GM18505 (cell line): Measurements from ENCODE around the gene SLC7A6OS.
A peak's percentile ranks its signal among the peaks of the same experiment; 100 is the strongest.

Experiments used
- ATAC-seq: cut with Tn5 transposase; IDR thresholded peaks from one replicate; pipeline ENCODE4 v1.9.1; 2021; ENCODE audit not compliant: unreplicated experiment
- POLR2A ChIP-seq: IDR thresholded peaks from 4 replicates; pipeline ENCODE4 v1.6.1; 2011; ENCODE audit warnings: borderline replicate concordance; ENCODE audit not compliant: insufficient read depth, insufficient read length; ENCODE audit errors: extremely low read depth

SLC7A6OS gene

DNA sequence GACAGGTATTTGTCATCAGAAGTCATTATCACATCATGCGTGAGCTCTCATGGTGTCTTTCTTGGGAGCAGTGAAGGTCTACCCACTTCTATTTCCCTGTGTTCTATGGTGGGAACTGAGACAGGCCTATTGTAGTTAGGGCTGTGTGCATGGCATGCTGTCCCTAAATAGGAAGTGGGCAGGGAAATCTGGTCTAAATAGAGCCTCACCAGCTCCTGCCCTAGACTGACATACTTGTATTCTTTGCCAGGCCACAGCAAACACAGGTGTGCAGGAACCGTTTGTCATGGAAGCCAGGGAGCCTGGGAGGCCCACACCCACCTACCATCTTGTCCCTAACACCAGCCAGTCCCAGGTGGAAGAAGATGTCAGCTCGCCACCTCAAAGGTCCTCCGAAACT is 36.3 kb downstream of the SLC7A6OS start:
- no peak for ATAC-seq
- TF ChIP-seq POLR2A, result no peak

DNA sequence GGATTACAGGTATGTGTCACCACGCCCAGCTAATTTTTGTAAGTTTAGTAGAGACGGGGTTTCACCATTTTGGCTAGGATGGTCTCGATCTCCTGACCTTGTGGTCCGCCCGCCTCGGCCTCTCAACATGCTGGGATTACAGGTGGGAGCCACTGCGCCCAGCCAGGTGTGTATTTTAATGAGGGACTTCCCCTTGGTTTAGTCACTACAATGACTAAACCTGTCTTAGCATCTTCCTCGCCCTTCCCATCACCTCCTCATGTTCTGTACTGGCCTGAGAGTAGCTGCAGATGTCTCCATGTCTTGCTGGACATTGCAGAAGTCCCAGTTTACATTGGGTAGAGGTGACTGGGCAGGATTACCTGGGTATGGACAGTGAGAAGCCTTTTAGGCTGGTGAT is 36.9 kb downstream of the SLC7A6OS start:
- TF ChIP-seq POLR2A, result no peak

DNA sequence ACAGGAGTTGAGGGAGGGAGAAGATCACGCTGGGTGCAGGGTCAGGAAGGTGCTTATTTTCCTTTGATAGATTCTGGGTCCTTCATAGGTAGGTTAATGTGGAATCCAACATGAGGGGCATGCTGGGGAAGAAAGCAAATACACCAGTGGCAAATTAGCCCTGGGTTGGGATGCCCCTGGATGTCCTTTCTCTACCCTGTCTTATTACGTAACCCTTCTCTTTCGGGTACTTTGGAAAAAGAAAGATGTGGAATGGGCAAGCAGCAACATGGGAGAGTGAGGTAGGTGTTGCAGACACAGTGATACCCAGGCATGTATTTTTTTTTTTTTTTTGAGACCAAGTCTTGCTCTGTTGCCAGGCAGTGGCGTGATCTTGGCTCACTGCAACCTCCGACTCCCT is 37.3 kb downstream of the SLC7A6OS start:
- ATAC-seq, result no peak
- TF ChIP-seq POLR2A, result no peak

More for the DNA sequence above, 36.9 kb downstream of the SLC7A6OS start:
- ATAC-seq, result no peak

DNA sequence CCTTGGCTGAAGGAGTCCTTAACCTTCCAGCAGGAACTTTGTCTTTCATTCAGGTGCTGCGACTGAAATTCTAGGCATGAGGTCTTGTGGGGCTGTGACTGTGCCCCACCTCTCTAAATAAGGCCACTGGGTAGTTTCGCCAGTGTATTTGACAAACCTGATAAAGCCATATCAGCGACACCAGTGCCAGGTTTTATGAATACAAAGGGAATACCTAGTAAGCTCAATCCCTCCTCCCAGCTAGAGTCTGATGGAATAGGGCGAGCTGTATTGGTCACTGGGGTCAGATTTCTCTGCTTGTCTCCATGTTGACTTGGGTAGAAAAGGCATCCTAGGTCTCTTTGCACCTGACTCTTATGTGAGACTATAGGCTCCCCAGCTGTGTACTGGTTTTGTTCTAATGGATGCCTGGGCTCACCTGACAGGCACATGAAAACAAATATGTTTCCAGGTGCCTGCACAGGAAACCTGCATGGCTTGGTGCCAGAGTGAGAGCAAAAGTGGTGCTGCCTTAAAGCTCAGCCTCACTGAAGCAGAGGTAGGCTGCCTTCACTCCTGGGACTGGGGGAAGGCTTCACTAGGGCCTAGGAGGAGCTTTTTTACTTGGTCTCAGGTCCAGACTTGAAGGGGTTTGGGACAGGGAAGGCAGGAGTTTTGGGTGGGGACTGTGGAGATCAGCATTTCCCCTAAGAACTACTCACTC is 38.1 kb downstream of the SLC7A6OS start:
- no peak for ATAC-seq
- TF ChIP-seq POLR2A, result no peak

DNA sequence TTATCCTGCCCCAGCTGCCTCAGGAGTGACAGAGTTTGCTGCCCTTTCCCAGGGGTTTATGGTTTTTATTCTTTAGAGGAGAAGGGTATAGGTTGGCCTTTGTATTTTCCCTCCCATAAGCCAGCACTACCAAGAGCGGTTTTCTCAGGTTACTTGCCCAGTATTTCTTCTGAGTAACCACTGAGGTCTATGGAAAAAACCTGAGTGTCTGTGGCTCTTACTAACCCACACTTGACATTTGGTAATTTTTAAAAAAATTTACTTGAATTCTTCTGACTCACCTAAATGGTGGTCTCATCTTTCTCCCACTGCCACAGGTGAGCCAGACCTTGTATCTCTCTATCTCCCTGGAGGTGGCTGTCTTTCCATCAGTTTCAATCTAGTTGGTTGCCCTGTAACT is 40.4 kb downstream of the SLC7A6OS start:
- no peak for TF ChIP-seq POLR2A
- ATAC-seq, result no peak

DNA sequence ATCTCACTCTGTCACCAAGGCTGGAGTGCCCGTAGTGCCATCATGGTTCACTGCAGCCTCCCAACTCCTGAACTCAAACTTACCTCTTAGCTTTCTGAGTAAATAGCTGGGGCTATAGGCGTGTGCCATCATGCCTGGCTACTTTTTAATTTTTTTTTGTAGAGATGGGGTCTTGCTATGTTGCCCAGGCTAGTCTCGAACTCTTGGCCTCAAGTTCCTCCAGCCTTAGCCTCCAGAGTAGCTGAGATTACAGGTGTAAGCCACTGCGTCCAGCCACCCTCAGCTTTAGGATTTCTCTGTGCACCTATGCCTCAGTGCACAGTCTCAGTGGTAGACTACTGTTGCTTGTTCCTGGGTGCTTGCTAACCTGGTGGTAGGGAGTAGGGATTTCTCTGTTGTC is 41.0 kb downstream of the SLC7A6OS start:
- no peak for ATAC-seq
- no peak for TF ChIP-seq POLR2A

DNA sequence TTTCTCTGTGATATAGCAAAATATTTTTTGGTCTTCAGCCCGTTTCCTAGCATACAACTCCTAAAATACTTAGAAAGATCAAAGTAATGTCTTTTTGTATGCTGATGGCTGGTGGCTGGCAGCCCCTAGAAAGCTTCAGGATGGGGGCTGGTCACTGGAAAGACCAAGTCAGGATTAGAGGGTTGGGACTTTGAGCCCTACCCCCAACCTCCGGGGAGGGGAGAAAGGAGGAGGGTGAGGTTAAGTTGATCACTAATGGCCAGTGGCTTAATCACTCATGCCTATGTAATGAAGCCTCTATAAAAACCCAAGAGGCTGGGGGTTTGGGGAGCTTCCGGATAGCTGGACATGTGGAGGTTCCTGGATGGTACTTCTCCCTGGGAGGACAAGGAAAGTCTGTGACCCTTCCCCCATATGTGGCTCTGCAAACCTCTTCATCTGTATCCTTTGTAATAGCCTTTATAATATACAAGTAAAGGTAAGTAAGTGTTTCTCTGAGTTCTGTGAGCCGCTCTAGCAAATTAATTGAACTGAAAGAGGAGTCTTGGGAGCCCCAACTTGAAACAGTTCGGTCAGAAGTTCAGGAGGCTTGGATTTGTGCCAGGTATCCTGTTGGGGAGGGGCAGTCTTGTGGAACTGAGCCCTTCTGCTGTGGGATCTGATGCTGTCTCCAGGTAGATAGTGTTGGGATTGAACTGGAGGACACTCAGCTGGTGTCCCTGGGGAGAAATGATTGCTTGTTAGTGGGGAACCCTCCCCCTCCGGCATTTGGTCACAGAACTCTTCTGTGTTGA is 42.9 kb downstream of the SLC7A6OS start:
- no peak for TF ChIP-seq POLR2A
- no peak for ATAC-seq

DNA sequence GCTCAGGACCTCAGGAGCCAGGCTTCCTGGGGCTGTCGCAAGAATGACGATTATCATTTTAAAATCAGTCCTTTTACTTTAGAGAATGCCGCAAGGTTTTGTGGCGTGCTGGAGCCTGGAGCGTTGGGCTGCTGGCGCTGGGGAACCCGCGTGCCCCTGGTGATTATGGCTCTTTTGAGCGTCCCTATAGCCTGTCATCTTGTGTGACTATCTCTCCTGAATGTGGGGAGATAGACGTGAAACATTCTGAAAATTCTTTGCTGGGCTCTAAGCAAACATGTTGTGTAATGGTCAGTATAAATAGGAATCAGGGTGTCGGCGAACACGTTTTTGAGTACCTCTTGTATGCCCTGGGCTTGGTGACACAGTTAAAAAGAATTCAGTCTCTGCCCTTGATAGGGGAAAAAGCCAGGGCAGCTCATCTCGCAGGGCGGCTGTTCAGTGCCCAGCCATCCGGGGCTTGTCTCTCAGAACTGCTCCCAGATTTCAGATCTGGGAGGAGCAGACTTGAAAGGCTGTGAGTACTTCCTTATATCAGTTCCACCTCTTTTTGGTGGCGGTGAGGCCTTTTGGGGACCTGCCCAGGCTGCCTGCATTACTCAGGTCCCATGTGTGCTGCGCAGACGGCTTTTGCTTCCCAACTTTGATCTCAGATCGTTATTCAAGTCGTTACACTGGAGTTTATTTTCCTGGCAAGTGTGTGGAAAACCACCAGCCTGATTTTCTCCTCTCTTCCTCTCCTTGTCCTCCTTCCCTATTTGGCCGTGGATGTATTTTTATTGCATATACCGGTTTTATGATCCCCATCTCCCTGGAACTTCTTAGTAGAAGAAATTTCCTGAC is 45.4 kb downstream of the SLC7A6OS start:
- no peak for ATAC-seq
- TF ChIP-seq POLR2A, result peak; percentile 53

DNA sequence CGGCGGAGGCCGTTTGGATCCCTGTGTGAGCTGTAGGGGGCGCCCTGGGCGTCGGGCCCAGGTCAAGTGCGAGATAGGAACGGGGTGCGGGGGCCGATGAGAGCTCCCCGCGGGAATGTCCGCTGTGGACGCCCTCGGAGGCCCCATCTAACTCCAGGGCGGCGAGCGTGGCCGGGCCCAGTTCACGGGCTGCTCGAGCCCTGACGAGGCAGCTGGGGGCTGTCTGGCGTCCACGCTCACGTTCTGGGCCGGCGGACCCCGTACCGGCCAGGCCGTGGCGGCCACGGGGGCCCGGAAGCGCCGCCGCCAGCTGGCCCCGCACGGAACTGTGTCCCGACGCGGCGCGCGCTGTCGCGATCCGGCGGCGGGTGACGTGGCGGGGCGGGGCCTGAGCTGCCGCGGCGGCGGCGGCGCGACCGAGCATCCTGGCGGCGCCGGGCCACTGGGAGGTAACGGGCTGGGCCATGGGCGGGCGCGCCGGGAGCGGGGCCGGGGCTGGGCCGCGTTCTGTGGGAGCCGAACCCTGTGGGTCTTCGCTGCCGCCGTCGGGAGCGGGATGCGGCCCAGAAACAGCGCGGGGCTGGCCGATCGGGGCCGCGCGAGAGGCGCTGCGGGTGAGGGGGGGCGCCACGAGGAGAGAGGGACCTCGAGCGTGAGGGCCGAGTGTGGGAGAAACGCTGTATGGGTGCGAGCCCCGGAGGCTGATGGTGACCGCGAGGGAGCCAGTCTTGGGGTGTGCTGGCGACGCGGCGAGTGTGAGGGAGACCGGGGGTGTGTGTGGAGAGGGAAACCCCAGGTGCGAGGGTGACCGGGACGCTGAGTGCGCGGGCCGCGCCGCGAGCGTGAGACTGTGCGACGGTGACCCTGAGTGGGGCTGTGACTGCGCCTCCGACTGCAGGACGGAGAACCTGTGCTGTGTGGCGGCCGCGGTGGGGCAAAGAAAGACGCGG is 46.3 kb downstream of the SLC7A6OS start, which contains the start of gene SLC7A6:
TSS of gene SLC7A6 (plus strand) at position 399 of the 950 bp plus-strand sequence. CDS start 10,201 bp downstream, outside the sequence.
- ATAC-seq, result peak; percentile 68
- peak; percentile 54 for TF ChIP-seq POLR2A

DNA sequence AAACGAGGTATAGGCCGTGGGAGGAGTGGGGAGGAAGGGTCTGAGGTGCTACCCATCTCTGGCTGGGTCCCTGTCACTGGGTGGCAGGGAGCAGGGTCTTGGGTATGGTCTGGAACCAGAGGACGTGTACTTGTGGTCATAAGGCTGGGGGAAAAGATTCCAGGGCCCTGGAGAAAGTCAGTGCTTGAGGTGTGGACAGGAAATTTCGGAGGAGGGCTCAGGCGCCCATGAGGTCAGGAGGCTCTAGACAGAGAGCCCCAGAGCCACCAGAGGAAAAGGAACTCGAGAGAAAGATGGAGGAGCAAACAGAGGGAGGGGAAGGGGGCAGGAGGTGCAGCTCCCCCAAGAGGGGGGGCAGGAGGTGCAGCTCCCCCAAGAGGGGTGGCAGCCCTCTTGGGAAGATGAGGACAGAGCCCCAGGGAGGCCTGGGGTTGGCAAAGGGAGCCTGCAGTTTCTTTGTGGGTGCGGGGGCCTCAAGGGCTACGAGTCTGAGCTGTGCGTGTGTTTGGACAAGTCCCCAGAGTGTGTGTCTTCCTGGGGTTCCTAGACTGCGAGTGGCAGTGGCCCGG is 47.1 kb downstream of the SLC7A6OS start:
- no peak for ATAC-seq
- TF ChIP-seq POLR2A, result no peak

DNA sequence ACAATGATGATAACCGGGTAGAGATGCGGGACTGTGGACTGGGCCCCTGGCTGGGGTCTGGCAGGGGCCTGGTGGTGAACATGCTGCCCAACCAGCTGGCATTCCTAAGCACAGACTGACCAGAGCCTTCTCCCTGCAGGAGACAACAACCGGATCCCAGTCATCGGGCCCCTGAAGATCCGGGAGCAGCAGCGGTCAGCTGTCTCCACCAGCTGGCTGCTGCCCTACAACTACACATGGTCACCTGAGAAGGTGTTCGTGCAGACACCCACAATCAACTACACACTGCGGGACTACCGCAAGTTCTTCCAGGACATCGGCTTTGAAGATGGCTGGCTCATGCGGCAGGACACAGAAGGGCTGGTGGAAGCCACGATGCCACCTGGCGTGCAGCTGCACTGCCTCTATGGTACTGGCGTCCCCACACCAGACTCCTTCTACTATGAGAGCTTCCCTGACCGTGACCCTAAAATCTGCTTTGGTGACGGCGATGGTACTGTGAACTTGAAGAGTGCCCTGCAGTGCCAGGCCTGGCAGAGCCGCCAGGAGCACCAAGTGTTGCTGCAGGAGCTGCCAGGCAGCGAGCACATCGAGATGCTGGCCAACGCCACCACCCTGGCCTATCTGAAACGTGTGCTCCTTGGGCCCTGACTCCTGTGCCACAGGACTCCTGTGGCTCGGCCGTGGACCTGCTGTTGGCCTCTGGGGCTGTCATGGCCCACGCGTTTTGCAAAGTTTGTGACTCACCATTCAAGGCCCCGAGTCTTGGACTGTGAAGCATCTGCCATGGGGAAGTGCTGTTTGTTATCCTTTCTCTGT is 51.5 kb downstream of the SLC7A6OS start:
- no peak for TF ChIP-seq POLR2A
- ATAC-seq, result no peak
